A673 (cell line): Measurements from ENCODE around the gene RHO. TPM values are rescaled to one million over a fixed set of nuclear protein-coding genes. Genes with fewer than 3 reads are reported as not detected.

ENCODE experiments used
- BruUV-seq: library from RNA; stranded (reverse); fragments of 400-500 nt; replicated peaks from 2 replicates; lab custom pipeline; 2021; lab: Mats Ljungman, UMichigan
- CTCF ChIA-PET: fragments of 300-600 bp; sonication (Branson Sonifier 250); formaldehyde crosslinking; loops from one replicate; lab custom pipeline; 2022; ENCODE audit warnings: antibody characterized with exemption; lab: Charles Lee
- POLR2A ChIA-PET: fragments of 300-600 bp; sonication (Branson Sonifier 250); formaldehyde crosslinking; loops from one replicate; lab custom pipeline; 2022; ENCODE audit warnings: antibody characterized with exemption; ENCODE audit not compliant: low non-redundant PET; lab: Charles Lee
- DNase-seq: peaks from one replicate; pipeline ENCODE4 v3.0.0-alpha.2; 2015; ENCODE audit warnings: low spot score
- H3K27ac ChIP-seq: fragments of 200-600 bp; sonication (generic); 2 replicates; pipeline ENCODE4 v1.5.1; 2016; ENCODE audit warnings: mixed run types, low read depth, mild to moderate bottlenecking, mixed read lengths, antibody characterized with exemption, low read length; ENCODE audit not compliant: poor library complexity, severe bottlenecking
- H3K27me3 ChIP-seq: fragments of 200-600 bp; sonication (generic); replicated peaks from 2 replicates; pipeline ENCODE4 v1.6.1; 2017; ENCODE audit warnings: mixed run types, low read depth, mild to moderate bottlenecking, mixed read lengths, antibody characterized with exemption, low read length; ENCODE audit not compliant: insufficient read depth, poor library complexity
- H3K36me3 ChIP-seq: fragments of 200-600 bp; sonication (generic); 2 replicates; pipeline ENCODE4 v1.6.1; 2016; ENCODE audit warnings: mixed run types, mild to moderate bottlenecking, mixed read lengths, antibody characterized with exemption, low read length; ENCODE audit not compliant: insufficient read depth, poor library complexity, severe bottlenecking
- H3K4me1 ChIP-seq: fragments of 200-600 bp; sonication (generic); 2 replicates; pipeline ENCODE4 v1.6.1; 2017; ENCODE audit warnings: mixed run types, mild to moderate bottlenecking, mixed read lengths, antibody characterized with exemption, low read length; ENCODE audit not compliant: insufficient read depth, poor library complexity, severe bottlenecking
- H3K4me3 ChIP-seq: fragments of 200-600 bp; sonication (generic); 2 replicates; pipeline ENCODE4 v1.5.1; 2016; ENCODE audit warnings: low read depth, mixed run types, mild to moderate bottlenecking, mixed read lengths, low read length; ENCODE audit not compliant: poor library complexity, severe bottlenecking
- H3K9me3 ChIP-seq: fragments of 200-600 bp; sonication (generic); 2 replicates; pipeline ENCODE4 v1.6.1; 2016; ENCODE audit warnings: mixed run types, low read depth, mild to moderate bottlenecking, mixed read lengths, antibody characterized with exemption, low read length; ENCODE audit not compliant: poor library complexity, severe bottlenecking
- EZH2 ChIP-seq: fragments of 200-600 bp; sonication (generic); IDR thresholded peaks from 2 replicates; pipeline ENCODE4 v1.6.1; 2017; ENCODE audit warnings: borderline replicate concordance, low read depth, mild to moderate bottlenecking, mixed read lengths, antibody characterized with exemption, low read length; ENCODE audit not compliant: poor library complexity, severe bottlenecking
- intact Hi-C: fragments of 100-400 bp; cut with micrococcal nuclease; formaldehyde crosslinking; loops from one replicate; pipeline ENCODE4 v1.10.0; 2022; ENCODE audit not compliant: unreplicated experiment
- total RNA-seq: library from RNA; stranded (reverse); gene quantifications from 2 replicates; pipeline ENCODE4 v1.2.3, GENCODE V29; 2021
- TF ChIP-seq, protein P1 (sequence below): fragments of 300-800, 200-600 bp; sonication (generic); conservative IDR thresholded peaks from 2 replicates; pipeline ENCODE4 v1.5.1; 2017; ENCODE audit warnings: low read depth, mild to moderate bottlenecking, antibody characterized with exemption, low read length, moderate library complexity, mixed read lengths

RHO gene
- total RNA-seq, 1 experiment from 2014 or later, result not detected

DNA sequence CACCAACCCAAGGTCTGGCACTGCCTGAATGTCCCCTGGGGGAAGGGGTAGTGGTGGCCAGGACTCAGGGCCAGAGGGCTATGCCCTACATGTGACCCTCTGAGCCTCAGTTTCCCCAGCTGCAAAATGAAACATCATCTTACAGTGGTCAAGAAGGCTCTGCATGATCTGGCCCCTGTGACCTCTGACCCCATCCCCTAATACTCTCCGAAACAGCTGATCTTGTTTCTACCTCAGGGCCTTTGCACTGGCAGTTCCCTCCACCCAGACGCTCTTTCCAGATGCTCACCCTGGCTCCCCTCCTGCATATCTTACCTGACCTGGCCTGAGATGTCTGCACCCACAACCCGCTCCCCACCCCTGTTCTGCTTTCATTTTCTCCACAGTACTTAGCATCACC, 56.2 kb downstream of the RHO start:
- intact Hi-C loops, result no loop called here
- ChIA-PET POLR2A (no interaction called here), CTCF (no interaction called here)
- no peak overlapping the region for H3K27ac ChIP-seq
- H3K4me3 ChIP-seq, result no peak overlapping the region
- H3K36me3 ChIP-seq, result no peaks in the 10 kb centered on the region
- BruUV-seq, result no TSS peak
- no peaks in the 10 kb centered on the region for H3K27me3 ChIP-seq
- no peaks in the 10 kb centered on the region for H3K9me3 ChIP-seq
- no peaks in the 10 kb centered on the region for H3K4me1 ChIP-seq
- no peak for DNase-seq
- no peak for TF ChIP-seq EZH2
- TF ChIP-seq, protein P1, sequence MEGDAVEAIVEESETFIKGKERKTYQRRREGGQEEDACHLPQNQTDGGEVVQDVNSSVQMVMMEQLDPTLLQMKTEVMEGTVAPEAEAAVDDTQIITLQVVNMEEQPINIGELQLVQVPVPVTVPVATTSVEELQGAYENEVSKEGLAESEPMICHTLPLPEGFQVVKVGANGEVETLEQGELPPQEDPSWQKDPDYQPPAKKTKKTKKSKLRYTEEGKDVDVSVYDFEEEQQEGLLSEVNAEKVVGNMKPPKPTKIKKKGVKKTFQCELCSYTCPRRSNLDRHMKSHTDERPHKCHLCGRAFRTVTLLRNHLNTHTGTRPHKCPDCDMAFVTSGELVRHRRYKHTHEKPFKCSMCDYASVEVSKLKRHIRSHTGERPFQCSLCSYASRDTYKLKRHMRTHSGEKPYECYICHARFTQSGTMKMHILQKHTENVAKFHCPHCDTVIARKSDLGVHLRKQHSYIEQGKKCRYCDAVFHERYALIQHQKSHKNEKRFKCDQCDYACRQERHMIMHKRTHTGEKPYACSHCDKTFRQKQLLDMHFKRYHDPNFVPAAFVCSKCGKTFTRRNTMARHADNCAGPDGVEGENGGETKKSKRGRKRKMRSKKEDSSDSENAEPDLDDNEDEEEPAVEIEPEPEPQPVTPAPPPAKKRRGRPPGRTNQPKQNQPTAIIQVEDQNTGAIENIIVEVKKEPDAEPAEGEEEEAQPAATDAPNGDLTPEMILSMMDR, result no peak

Other genes starting within 250 kb of the RHO start
- 46.3 and 52.2 TPM in 2 replicates for gene HMCES, start 249.8 kb upstream of the RHO start, total RNA-seq
- gene EFCAB12, start 100.0 kb upstream of the RHO start, total RNA-seq, result 0.71 and 1.2 TPM in 2 replicates
- gene MBD4, start 88.7 kb upstream of the RHO start, total RNA-seq, result 43.7 and 50.9 TPM in 2 replicates
- 44.0 and 48.2 TPM in 2 replicates for gene IFT122, start 88.4 kb upstream of the RHO start, total RNA-seq
- gene H1-8, start 14.5 kb downstream of the RHO start, total RNA-seq, result not detected in 2 replicates
- gene PLXND1, start 78.0 kb downstream of the RHO start, total RNA-seq, result 31.5 and 32.1 TPM in 2 replicates